GM19238 (cell line): ENCODE measurements around the gene DNAJC30.

Experiments used
- DNase-seq: peaks from one replicate; pipeline ENCODE4 v3.0.0; 2011; ENCODE audit warnings: low spot score; ENCODE audit not compliant: insufficient read length

The DNAJC30 gene

DNA sequence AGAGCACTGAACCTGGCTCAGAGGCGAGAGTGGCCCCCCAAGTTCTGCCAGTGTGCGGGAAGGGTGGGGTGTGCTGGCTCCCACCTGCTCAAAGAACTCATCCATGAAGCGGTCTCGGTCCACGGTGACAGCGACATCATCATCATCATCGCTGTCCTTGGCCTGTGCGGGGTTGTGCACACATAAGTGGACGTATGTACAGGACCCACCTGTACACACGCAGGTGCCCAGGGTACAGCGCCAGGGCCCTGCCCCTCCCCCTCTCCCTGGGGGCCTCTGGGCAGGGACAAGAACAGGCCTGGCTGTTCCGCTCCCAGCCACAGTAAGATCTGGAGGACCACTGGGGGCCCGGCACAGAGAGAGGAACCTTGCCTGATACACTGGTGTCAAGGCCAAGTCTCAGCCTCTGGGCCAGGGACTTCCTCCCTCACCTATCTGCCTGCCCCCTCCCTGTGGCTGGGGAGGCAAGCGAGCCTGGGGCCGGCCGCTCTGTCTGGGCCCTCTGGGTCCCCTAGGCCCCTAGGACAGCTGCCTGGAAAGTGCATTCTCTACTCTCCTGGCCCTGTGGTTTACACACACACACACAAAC is 25.8 kb upstream of the DNAJC30 start:
- DNase-seq, result no peak

DNA sequence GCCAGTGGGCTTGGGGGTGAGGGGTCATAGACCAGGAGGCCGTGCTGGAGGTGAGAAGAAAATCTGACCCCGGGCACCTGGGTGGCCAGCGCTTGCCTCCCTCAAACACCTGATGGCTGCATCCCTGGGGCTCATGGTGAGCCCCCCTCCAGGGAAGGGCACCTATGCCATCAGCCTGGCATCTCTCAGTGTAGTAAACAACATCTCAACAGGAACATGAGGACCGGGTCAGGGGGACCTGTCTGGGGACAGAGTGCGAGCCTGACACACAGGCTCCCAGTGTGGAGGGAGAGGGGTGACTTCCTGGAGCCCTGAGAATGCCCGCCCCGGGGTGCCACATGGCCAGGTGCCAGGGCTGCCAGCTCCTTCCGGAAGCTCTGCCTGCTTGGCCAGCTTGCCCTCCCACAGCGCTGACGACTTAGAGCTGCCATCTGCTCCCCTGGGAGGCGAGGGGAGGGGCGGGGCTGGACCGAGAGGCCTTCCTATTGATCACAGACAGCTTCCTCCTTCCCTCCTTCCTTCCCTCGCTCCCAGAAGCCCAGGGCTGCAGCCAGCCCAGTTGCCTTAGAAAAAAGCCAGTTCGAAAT is 23.9 kb upstream of the DNAJC30 start:
- no peak for DNase-seq

DNA sequence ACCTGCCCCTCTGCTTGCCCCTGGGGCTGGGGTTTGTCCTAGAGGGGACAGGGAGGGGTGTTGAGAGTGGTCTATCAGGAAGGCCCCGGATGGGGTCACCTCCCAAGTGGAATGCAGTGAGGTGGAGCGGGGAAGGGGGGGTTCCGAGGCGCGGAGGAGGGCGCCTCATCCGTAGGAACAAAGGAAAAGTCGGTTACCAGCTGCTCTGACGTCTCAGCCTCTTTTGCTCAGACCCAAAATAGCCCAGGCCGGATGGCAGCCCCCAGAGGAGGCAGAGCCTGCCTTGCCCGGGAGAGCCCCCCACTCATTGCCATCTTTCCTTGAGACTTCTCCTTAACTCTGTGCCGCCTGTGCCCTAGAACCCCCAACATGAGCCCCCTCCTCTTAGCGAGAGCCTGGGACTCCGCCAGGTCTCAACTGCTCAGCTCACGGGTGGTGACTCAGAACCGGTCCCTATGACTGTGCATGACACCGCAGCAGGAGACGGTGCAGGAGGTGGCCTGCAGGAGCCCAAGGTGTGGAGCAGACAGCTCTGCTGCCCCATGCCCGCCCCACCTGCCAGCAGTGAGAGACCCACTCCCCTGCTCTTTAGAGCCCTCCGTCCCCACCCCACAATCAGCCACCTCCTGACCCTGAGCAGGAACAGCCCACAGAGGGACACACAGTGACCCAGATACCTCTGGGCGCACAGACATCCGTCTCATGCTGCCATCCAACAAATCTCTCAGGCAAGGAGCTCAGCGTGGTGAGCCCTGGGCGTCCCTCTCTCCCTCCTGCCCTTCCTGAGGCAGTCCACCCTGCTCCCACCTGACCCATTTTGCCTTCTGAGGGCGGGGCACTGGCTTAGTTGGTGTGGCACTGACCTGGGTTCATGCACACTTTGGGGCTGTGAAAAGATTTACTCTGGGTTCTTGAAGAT is 23.1 kb upstream of the DNAJC30 start:
- no peak for DNase-seq

DNA sequence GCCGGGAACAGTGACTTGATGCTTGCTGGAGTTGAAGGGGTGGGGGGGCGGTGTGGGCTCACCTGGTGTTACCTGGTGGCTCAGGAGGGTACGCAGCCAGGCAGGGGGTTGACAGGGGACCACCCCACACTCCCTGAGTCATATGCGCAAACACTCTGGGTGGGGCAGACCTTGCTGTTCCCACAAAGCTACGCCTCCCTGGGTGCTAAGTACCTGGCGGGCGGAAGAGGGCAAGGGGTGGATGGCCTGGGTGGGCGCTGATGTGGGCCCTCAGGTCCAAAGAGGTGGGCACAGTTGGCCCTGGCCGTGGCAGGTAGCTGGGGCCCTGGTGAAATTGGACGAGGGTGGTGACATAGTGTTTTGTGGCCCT is 22.3 kb upstream of the DNAJC30 start:
- DNase-seq, result no peak

DNA sequence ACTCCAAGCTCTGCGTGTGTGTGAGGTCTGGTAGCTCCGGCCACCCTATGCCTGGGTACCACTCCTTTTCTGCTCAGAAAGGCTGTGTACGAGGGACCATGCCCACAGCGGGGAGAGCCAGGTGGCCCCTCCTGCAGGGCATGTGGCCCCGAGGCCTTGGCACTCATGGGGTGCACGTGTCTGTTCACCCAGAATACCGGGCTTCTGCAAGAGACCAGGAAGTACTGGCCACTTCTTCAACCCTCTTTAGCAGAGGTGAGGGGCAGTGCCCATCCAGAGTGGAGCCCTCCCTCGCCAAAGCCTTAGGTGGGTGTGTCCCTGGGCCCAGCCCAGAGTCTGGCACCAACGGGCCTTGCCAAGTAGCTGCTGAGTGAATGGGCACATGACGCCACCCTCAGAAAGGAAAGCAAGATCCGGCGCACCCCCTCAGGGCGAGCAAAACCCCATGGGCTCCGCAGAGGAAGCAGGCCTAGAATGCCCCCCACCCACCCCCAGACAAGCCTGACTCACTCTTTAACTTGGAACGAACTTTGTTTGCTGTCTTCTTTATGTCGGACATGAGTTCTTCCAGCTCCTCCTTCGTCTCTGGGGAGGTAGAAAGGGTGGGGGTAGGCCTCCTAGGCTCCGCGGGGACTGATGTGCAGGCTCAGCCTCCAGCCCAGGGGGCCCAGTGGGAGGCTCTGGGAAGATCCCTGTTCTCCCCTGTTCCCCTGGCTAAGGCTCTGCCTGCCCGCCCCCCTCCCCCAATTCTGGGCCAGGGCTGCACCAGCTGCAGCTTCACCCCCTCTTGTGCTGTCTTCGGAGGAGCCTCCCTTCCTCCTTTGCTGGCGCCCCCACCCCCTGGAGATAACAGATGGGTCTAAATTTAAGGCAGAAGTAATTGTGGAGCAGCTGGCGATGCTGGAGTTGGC is 21.6 kb upstream of the DNAJC30 start:
- DNase-seq, result no peak

DNA sequence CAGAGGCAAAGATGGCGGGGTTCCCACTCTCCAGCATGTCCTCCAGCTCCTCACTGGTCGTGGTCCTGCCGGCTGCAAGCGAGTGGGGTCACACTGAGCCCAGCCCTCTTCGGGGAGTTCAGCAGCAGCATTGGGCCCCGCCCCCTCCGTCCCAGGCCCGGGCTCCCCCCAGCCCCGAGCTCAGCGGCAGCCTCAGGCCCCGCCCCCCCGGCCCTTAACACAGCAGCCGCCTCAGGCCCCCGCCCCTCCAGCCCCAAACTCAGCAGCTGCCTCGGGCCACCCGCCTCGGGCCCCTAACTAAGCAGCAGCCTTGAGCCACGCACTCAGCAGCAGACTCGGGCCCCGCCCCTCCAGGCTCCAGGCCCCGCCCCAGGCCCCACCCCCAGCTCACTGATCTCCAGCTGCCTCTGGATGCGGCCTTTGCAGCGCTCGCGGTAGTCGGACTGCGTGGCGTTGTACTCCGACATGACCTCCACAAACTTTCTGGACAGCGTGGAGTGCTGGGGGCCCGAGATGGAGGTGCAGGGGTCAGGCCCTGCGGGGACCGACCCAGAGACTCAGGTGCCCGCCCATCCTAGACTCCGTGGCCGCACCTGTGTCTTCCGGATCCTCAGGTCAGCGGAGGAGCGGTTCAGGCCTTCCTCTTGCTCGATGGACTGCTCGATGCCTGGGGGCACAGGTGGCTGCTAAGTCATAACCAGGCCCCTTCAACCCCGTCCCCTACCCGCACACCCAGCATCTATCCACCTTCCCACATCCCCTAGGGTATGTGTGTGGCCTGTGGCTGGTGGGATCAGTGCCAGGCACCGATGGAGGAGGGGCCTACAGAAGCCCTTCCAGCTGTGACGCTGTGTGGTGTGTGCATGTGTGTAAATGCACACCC is 20.7 kb upstream of the DNAJC30 start:
- DNase-seq, result no peak

DNA sequence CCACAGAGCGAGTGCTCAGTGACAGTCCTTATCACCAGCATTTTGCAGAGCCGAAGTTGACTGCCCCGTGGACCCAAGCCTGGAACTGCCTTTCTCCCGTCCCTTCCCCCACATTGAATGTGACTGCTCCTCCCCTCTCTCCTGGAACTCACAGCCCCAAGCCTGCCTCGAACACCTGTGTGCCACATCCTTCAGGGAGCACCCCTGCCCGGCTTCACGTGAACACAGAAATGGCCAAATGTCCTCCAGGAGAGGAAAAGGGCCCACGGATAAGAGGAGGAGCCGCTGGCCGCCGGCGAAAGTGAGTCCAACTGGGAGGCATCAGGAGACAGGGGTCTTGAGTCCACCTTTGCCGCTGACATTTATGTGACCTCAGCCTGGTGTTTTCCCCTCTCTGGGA is 20.0 kb upstream of the DNAJC30 start:
- no peak for DNase-seq

DNA sequence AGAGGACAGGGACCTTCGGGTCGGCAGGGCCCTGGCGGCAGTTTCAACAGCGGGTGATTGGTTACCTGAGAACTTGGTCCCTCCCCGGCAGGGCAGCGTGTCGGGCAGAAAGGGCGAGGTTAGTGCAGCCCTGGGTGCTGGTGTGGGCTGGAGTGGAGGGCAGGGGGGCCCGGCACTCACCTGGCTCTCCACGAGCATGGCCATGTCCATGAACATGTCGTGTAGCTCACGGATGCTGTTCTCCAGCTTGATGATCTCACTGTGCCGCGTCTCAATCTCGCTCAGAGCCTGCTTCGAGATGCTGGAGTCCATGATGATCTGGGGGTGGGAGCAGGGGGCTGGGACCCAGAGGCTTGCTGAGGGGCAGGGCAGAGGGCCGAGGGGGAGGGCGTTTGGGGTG is 19.4 kb upstream of the DNAJC30 start:
- no peak for DNase-seq

DNA sequence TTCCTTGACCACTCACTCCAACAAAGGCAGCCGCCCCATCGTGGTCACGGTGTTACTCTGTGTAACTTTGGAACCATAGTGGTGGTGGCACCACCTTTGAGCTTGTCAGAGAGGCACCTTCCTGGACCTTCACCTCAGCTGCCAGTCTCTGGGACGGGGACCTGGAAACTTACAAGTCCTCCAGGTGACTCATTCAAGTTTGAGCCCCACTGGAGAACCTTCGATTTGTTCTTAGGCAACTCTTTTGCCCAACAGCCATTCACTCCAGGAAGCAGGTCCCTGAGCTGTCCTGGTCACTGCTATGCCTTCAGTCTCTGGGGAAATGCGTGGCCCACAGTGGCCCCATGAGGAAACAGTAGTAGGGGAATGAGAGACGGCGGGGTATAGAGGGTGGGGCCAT is 19.0 kb upstream of the DNAJC30 start:
- no peak for DNase-seq

DNA sequence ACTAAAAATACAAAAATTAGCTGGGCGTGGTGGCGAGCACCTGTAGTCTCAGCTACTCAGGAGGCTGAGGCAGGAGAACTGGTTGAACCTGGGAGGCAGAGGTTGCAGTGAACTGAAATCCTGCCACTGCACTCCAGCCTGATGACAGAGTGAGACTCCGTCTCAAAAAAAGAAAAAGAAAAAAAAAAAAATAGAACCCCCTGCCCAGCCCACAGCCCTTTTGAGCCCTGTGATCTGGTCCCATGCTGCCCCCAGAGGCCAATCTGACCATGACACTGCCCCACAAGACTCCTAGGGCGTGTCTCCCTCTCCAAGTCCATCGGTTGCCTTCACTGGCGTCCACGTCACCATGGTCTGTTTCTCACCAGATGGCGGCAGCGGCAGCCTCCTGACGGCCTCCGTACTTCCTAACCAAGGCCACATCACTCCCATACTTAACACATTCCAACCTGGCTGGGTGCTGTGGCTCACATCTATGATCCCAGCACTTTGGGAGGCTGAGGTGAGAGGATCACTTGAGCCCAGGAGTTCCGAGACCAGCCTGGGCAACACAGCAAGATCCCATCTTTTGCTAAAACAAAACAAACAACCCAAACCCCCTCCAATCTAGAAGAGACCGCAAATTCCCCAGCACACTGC is 18.2 kb upstream of the DNAJC30 start:
- no peak for DNase-seq

DNA sequence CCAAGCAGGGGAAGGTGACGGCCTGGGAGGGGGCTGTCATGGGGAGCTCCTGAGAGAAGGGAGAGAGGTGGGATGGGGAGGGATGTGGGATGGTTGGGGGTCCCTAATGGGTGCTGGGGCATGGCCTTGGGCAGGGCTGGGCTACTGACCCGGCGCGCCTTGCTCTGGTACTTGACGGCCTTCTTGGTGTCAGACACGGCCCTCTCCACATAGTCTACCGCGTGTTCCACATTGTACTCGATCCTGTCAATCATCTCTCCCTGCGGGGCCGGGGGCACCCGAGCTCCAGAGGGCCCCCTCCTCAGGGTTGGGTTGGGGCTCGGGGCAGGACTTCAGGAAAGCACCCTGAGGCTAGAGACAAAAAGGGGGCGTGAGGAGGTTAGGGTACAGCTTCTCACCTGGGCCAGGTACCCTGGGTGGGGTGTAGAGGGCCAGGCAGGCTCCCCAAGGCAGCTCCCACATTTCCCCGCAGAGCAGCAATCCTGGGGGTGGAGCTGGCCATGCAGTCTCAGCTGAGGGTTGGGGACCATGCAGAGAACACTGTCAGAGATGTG is 17.4 kb upstream of the DNAJC30 start:
- DNase-seq, result no peak

DNA sequence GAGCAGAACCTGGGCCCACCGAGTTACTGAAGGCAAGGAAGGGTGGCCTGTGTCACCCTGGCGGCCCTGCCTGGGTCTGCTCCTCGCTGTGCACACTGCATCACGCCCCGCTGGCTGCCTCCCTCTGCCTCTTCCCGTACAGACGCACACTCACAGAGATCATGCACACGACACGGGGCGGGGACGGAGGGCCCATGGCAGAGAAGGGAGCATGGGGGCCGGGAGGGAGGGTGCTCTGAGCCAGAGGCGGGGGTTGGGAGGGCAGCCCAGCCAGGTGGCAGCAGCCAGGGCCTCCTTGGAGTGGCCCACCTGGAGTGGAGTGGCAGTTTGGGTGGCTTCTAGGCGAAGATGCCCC is 16.8 kb upstream of the DNAJC30 start:
- DNase-seq, result no peak

DNA sequence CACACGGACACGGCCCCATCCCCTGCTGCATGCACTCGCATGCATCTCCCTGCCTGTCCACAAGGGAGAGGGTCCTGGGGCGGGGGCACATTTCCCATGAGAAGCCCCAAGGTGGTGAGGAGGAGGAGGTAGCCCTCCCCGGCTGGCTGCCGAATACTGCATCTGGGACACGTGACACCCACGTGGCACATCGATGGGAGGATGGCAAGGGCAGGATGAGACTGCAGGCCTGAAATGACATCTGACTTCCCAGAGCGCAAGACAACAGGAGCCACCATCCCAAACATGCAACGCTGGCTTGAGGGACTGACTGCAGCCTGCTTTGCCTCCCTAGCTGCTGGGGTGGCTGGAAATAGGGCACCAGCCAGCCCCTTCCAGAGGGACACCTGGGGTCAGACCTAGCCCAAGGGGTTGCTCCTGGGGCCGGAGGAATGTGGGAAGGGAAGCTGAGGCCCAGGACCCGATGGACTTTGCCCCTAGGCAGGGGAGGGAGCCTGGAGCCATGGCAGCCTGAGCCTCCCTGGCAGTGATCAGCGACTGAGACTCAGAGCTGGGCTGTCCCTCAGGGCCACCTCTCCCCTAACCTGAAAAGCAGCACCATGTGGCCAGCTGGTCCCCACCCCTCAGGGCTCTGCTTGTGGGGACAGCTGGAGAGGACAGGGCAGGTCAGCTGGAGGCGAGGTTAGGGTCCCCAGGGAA is 16.3 kb upstream of the DNAJC30 start:
- DNase-seq, result no peak

DNA sequence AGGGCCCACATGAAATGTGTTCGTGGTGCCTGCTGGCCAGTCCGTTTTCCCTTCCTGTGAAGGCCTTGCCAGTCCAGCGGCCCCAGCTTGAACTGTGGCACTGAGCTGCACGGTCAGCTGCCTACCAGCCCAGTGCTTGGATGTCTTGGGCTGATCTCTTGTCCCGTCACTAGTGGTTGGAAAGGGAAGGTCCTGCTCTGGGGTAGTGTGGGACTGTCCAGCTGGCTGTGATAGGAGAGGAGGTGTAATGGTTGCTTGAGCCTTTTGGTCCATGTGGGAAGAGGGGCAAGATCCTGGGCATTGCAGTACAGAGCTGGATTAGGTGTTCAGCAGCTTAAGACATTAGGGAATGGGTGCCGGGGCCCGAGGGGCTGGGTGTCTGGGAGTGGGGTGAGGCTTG is 15.2 kb upstream of the DNAJC30 start:
- DNase-seq, result no peak

DNA sequence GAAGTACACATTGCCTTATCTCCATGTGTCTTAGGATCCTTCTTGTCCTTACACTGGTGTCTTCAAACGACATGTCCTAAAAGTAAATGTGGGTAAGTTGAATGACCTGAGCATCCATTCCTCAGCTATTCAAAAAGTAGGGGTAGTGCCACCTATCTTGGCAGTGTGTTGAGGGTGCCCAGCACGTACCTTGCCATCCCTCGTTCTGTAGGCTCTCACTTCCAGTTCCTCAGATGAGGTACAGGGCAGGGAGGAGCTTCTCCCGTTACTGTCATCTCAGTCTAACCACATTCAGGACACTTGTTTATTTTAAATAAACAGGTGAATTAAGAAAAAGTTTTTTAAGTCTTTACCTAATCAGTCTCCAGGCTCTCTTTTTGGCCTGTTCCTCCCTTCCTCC is 13.1 kb upstream of the DNAJC30 start:
- DNase-seq, result no peak

DNA sequence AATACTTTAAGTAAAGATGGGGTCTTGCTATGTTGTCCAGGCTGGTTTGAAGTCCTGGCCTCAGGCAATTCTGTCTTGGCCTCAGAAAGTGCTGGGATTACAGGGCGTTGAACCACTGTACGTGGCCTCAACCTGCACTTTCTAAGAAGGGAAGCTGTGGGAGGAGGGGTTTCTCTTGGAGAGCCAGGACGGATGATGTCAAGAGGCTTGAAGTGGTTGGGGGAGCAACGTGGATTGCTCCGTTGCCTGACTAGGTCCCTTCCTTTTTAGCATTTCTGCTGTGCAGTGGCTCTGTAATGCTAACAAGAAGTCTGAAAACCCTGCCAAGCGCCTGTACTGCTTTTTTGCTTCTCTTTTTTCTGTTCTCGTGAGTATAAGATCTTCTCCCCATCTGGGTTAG is 7.4 kb upstream of the DNAJC30 start:
- no peak for DNase-seq

DNA sequence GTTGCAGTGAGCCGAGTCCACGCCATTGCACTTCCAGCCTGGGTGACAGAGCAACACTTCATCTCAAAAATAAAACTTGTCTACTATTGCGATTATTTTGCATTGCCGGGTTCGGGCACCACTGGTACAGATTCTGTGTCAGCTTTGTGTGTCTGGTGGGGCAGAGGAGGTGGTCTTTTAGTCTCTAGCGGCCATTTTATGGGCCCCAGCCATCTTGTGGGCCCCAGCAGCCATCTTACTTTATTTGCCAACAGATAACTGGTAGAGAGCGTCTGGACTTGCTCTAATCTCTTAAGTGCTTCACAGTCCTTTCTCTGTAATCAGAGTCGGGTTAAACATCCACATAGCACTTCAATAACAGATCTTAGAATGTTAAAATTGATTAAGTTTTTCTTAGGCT is 5.0 kb upstream of the DNAJC30 start:
- DNase-seq, result no peak

DNA sequence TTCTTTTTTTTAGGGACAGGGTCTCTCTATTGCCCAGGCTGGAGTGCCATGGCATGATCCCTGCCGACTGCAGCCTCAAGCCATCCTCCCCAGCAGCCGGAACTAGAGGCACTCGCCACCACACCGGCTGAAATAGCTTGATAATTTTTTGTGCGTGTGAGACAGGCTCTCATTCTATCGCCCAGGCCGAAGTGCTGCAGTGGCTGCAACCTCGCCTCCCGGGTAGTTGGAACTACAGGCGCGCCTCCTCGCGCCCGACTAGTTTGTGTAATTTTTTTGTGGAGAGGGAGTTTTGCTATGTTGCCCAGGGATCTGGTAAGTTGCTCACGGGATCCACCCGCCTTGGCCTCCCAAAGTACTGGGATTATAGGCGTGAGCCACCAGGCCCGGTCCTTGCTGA is 2.1 kb upstream of the DNAJC30 start:
- DNase-seq, result no peak
